NCI-H1417 treated with DMSO at 0.1 percent for 48 hours (cell line): Measurements from ENCODE around the gene PLAU.
"Not testable (repeated sequence)": the region's sequence is repeated elsewhere in the genome, so short reads cannot be mapped to it uniquely, and the experiment has no call there.

ENCODE experiments used
- DNase-seq: peaks from one replicate; lab custom pipeline; 2025; lab: John Stamatoyannopoulos, UW

PLAU gene

DNA sequence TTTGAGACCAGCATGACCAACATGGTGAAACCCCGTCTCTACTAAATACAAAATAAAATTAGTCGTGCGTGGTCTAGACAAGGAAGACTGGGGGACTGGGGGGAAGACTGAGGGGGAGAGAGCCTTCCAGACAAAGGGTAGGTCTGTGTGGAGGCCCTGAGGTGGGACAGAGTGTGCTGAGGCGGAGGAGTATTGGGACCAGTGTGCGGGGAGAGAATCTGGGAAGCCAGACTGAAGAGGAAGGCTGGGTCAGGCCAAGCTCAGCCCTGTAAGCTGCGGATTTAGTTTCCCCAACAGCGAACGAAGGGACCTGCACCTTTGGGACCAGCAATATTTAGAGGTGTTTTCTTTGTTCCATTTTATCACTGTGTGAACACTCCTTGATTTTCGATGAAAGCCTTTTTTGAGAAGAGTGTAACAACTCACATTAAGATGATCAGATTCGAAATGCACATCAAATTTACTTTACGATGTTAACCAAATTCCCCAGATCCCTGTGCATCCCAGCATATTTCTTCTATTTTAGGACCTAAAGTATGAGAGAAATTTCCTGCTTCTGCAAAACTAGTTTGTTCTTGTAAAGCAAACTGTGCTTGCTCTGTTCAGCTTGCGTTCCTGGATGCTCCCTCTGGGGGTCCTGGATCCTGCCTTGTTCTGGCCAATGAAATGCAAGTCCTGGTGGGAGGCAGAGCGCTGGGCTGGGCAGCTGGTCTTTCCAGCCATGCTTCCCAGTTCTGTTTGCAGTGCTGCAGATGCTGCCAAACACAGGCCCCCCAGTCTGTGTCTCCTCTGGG lies 39.4 kb downstream of the PLAU start:
- DNase-seq, result no peak

DNA sequence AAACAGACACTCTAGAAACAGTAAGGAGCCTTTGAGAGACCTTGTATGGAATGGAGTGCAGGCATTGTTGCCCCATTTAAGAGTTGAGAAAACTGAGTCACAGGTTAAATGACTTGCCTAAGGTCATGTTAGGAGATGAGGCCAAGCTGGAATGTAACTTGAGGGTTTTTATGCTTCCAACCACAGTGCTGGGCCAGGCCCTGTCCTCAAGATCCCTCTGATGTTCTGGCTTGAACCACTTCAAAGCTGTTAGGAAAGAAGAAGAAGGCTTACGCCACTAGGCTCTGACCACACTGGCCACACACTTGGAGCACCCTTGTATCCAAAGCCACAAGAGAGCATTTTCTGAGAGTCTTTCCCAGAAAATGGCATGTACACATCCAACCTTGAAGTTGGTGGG lies 42.7 kb downstream of the PLAU start:
- no peak for DNase-seq

DNA sequence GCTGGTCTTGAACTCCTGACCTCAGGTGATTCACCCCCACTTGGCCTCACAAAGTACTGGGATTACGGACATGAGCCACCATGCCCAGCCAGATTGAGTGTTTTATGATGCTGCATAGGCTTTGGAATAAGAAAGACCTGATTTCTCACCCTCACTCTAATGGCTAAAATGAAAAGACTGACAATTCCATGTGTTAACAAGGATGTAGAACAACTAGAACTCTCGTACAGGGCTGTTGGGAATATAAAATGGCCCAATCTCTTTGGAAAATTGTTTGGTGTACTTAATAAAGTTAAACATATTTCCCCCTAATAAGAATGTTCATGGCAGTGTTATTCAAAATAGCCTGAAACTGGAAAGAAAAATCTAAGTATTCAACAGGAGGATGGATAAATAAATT lies 43.8 kb downstream of the PLAU start:
- no peak for DNase-seq

DNA sequence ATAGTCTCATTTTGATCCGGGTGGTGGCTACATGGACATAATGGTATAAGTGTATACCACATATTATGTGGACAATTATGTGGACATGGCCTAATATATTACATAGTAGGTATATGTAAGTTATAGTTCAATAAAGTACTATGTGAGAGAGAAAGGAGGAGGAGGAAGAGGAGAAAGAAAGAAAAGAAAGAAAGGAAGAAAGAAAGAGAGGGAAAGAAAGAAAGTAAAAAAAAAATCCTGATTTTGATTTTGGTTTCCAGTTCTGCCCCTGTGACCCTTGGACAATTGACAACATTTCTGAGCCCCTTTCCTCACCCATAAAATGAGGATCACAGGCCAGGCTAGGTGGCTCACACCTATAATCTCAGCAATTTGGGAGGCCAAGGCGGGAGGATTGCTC lies 44.8 kb downstream of the PLAU start:
- no peak for DNase-seq

DNA sequence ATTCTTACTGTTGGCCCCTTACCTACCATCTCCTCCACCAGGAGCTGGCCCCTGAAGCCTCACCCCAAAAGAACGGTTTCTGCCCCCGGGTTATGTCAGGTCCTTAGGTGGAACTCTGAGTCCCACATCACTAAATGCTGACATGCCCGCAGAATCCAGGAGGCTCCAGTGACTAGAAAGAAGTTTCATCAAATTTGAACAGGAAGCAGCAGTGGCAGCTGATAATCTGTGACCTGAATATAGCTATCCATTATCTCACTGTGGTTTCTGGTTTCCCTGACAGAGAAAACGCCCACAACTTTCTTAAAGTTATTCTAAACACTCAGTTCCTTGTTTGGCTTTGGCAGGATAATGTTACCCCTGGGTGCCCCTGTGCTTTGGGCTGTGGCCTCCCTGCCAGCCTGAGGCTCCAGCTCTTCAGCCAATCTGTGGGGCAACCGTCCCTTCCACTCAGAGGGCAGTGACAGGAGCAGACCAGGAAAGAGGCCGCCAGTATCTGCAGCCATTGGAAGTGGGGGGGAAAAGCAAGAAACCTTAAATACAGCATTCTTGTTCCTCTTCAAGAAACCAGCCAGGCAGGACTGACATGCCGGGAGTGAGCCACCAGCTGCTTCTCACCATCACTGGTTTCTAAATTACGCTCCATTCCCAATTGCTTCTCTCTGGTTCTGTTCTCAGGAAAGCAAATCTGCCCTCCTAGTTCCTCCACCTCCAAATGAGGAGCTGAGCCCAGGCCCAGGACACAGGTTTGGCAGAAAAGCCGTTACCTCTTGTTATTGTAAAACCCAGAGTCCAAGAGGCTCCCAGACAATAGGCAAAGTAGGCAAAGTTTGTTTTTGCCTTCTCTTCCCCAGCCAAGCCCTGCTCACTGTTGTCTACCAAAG lies 45.8 kb downstream of the PLAU start:
- no peak for DNase-seq

DNA sequence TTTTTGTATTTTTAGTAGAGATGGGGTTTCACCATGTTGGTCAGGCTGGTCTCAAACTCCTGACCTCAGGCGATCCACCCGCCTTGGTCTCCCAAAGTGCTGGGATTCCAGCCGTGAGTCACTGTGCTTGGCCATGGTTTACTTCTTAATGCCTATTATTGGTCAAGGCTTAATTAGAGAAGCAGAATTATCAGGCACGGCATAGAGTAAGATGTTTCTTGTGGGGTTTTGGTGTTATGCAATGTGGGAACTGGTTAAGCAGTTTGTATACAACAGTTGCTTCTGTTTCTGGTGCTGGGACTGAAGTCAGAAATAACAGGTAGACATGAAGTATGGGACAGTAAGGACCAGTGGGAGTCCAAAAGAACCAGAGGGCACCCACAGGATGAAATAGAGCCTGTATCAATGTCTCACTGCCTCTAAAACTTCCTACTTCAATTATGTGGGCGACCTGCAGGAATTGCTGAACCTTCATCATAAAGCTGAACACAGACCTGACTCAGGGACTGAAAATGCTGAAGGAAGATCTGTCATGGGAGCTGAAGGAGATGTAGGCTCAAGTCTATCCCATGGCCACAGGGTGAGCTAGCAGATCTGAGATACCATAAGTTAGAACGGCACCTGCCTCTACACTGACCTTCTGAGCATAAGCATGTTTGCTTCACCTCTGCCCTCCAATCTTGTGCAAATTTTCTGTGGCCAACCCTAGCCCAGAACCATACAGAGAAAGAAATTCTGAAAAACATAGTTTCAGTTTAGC lies 48.7 kb downstream of the PLAU start:
- DNase-seq, result no peak

DNA sequence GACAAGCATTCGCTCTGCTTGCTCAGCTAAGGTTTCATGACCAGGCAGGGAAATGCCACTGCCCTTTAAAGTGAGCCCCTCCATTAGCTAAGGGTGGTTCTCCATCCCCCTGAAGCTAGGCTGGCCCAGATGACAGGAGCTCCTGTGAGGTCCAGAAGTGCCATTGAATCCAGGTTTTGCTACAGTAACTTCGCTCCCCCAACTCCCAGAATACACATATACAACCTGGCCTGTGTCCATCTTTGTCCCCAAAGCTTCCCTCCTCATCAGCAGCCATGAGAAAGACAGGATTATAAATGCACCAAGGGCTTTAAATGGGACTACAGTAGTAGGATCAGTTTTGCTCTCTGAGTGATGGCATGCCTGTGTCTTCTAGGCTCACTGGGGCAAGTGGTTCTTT lies 51.5 kb downstream of the PLAU start:
- no peak for DNase-seq

DNA sequence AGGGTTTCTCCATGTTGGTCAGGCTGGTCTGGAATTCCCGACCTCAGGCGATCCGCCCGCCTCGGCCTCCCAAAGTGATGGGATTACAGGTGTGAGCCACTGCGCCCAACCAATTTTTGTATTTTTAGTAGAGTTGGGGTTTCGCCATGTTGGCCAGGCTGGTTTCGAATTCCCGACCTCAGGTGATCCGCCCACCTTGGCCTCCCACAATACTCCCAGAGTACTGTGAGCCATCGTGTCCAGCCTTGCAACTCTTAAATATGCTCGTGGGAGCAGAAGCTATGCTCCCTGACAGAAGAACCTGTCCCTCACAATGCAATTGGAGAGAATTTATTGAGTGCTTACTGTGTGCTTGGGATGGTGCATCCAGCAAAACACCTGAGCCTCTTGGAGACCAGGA lies 52.6 kb downstream of the PLAU start:
- not testable (repeated sequence) for DNase-seq

DNA sequence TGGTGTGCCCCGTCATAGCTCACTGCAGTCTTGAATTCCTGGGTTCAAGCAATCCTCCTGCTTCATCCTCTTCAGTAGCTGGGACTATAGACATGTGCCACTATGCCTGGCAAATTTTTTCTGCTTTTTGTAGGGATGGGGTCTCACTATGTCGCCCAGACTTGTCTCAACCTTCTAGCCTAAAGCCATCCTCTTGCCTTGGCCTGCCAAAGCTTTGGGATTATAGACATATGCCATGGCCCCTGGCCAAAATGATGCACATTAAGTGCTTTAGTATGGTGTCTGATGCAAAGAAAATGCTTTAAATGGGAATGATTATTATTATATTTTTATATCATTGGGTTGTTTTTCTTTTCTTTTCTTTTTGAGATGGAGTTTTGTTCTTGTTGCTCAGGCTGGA lies 53.8 kb downstream of the PLAU start:
- DNase-seq, result no peak

DNA sequence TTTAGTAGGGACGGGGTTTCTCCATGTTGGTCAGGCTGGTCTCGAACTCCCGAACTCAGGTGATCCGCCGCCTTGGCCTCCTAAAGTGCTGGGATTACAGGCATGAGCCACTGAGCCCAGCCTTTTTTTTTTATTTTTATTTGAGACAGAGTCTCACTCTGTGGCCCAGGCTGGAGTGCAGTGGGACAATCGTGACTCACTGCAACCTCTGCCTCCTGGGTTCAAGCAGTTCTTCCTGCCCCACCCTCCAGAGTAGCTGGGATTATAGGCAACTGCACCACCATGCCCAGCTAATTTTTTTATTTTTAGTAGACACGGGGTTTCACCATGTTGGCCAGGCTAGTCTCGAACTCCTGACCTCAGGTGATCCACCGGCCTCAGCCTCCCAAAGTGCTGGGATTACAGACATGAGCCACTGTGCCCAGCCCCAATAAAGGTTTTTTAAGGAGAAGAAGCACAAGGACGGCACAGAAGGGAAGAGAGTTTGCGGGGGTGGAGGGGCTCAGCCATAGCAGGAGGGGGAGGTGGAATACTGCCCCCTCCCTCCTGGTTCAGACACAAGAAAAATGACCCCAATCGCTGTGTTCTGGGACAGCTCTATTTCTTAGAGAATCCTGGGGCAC lies 54.4 kb downstream of the PLAU start:
- DNase-seq, result not testable (repeated sequence)

DNA sequence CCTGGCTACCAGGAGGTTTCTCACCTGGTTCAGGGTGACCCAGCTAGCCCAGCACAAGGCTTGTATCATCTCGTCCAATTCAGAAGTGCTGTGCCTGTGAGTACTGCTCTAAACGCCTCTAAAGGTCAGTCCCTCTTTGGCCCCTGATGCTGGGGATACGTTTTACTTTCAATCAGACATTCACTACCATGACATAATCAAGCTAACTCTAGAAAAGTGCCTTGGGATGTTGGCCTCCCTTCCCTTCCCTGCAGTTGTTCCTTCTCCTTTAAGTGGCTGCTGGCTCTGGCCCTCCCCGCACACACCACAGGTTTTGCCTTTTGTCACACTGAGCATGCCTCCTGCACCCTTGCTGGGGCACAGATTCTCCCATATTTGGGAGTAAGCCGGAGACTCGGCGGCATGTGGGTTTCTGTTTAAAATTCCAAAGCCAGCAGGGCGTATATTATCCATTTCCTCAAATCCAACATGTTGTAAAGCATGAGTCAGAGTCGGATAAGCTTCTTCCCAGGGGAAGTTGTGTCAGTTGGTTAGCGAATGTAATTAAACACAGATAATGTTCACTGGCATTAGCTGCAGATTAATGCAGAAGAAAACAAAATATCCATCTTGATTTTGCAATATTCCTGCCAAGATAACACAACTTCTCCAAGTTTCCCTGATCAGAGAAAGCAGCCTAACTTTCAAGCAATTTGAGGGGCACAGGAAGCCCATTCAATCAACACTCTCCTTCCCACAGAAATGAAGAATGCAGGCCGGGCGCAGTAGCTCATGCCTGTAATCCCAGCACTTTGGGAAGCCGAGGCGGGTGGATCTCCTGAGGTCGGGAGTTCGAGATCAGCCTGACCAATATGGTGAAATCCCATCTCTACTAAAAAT lies 55.2 kb downstream of the PLAU start:
- DNase-seq, result no peak

DNA sequence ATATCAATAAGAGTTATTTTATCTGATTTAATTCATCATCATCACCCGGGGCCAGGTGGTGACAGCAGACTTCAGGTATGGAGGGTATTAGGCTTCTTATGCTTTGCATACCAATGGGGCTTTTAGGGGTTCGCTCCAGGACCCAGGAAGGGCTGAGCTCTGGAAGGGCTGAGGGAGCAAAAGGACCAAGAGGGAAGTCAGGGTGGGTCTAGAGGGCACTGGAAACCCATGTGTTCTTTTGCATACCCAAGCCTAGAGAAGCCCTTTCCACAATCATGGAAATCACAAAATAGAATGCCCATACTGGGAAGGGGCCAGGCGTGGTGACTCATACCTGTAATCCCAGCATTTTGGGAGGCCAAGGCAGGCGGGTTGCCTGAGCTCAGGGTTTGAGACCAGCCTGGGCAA lies 56.1 kb downstream of the PLAU start:
- no peak for DNase-seq
